KMS-11 (cell line): ENCODE measurements around the gene ETHE1.

Experiments
- H2AFZ ChIP-seq: fragments of 200-600 bp; sonication (generic); 2 replicates; pipeline ENCODE4 v1.6.1; 2016; ENCODE audit warnings: antibody characterized with exemption, mixed run types, low read depth
- H3K27ac ChIP-seq: fragments of 200-600 bp; sonication (generic); 2 replicates; pipeline ENCODE4 v1.6.1; 2016; ENCODE audit warnings: mild to moderate bottlenecking, mixed run types
- H3K27me3 ChIP-seq: fragments of 200-600 bp; sonication (generic); 2 replicates; pipeline ENCODE4 v1.6.1; 2017; ENCODE audit warnings: mild to moderate bottlenecking, low read depth, mixed run types, moderate library complexity; ENCODE audit not compliant: insufficient read depth
- H3K36me3 ChIP-seq: fragments of 200-600 bp; sonication (generic); 2 replicates; pipeline ENCODE4 v1.6.1; 2017; ENCODE audit warnings: mild to moderate bottlenecking, mixed run types; ENCODE audit not compliant: insufficient read depth
- H3K4me1 ChIP-seq: fragments of 200-600 bp; sonication (generic); 2 replicates; pipeline ENCODE4 v1.6.1; 2016; ENCODE audit warnings: mild to moderate bottlenecking, low read depth, mixed run types; ENCODE audit not compliant: poor library complexity, severe bottlenecking
- H3K4me2 ChIP-seq: fragments of 200-600 bp; sonication (generic); 2 replicates; pipeline ENCODE4 v1.7.0; 2016; ENCODE audit warnings: mild to moderate bottlenecking, mixed run types
- H3K4me3 ChIP-seq: fragments of 200-600 bp; sonication (generic); IDR thresholded peaks from 2 replicates; pipeline ENCODE4 v1.6.1; 2017; ENCODE audit warnings: low read depth, low read length, mixed read lengths; ENCODE audit not compliant: insufficient read depth
- H3K79me2 ChIP-seq: fragments of 200-600 bp; sonication (generic); 2 replicates; pipeline ENCODE4 v1.6.1; 2016; ENCODE audit warnings: low read depth, mixed run types; ENCODE audit not compliant: insufficient read depth
- H3K9ac ChIP-seq: fragments of 200-600 bp; sonication (generic); 2 replicates; pipeline ENCODE4 v1.6.1; 2016; ENCODE audit warnings: mild to moderate bottlenecking, mixed run types
- H4K20me1 ChIP-seq: fragments of 200-600 bp; sonication (generic); 2 replicates; pipeline ENCODE4 v1.6.1; 2016; ENCODE audit warnings: mild to moderate bottlenecking, mixed run types; ENCODE audit not compliant: insufficient read depth
- TF ChIP-seq, protein P1 (sequence below): fragments of 200-600 bp; sonication (generic); conservative IDR thresholded peaks from 2 replicates; pipeline ENCODE4 v1.6.1; 2017; ENCODE audit warnings: low read depth, mild to moderate bottlenecking, antibody characterized with exemption, low read length, moderate library complexity, mixed read lengths

ETHE1 gene

DNA sequence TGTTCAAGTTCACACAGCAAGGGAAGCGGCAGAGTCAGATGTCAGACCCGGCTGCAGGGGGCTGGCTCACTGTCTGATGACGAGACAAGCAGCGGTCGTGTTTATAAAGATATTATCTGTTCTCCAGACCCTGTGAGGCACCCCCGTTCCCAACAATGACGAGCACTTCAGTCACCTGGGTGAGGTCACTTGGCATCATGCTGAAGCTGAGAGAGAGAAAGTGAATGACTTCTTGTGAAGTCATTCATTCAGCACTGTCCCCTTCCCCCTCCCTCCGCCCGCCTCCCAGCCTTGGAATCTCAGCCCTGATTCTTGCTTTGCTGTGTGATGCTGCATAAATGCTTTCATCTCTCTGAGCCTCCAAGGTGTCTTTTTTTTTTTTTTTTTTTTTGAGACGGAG lies 56.7 kb downstream of the ETHE1 start:
- no peak overlapping the region for H3K4me2 ChIP-seq
- TF ChIP-seq, protein P1, sequence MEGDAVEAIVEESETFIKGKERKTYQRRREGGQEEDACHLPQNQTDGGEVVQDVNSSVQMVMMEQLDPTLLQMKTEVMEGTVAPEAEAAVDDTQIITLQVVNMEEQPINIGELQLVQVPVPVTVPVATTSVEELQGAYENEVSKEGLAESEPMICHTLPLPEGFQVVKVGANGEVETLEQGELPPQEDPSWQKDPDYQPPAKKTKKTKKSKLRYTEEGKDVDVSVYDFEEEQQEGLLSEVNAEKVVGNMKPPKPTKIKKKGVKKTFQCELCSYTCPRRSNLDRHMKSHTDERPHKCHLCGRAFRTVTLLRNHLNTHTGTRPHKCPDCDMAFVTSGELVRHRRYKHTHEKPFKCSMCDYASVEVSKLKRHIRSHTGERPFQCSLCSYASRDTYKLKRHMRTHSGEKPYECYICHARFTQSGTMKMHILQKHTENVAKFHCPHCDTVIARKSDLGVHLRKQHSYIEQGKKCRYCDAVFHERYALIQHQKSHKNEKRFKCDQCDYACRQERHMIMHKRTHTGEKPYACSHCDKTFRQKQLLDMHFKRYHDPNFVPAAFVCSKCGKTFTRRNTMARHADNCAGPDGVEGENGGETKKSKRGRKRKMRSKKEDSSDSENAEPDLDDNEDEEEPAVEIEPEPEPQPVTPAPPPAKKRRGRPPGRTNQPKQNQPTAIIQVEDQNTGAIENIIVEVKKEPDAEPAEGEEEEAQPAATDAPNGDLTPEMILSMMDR = no peak
- no peak overlapping the region for H2AFZ ChIP-seq
- H4K20me1 ChIP-seq = no peaks in the 10 kb centered on the region
- no peaks in the 10 kb centered on the region for H3K4me1 ChIP-seq
- no peak overlapping the region for H3K27ac ChIP-seq
- no peaks in the 10 kb centered on the region for H3K79me2 ChIP-seq
- H3K27me3 ChIP-seq = no peaks in the 10 kb centered on the region
- no peaks in the 10 kb centered on the region for H3K36me3 ChIP-seq
- H3K4me3 ChIP-seq = no peak overlapping the region
- H3K9ac ChIP-seq = no peak overlapping the region

DNA sequence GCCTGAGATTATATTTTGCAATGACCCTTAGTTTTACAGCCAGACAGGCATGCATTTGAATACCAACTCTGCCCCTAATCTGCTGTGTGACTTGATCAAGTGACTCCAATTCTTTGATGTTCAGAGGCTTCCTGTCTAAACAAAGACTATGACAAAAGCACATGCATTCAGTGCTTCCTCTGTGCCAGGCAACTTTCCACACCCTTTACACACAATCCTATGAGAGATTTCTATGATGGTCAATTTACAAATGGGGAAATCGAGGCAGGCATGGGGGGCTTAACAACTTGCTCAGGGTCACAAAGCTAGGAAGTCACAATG lies 57.9 kb downstream of the ETHE1 start:
- TF ChIP-seq, protein P1 = no peak
- no peak overlapping the region for H3K9ac ChIP-seq
- H3K4me2 ChIP-seq = no peak overlapping the region
- H3K36me3 ChIP-seq = no peaks in the 10 kb centered on the region
- no peak overlapping the region for H3K27ac ChIP-seq
- H3K4me3 ChIP-seq = no peak overlapping the region
- no peaks in the 10 kb centered on the region for H4K20me1 ChIP-seq
- no peaks in the 10 kb centered on the region for H3K27me3 ChIP-seq
- H2AFZ ChIP-seq = no peak overlapping the region
- H3K79me2 ChIP-seq = no peaks in the 10 kb centered on the region
- peaks cover 3% of the 10 kb centered on the region for H3K4me1 ChIP-seq

DNA sequence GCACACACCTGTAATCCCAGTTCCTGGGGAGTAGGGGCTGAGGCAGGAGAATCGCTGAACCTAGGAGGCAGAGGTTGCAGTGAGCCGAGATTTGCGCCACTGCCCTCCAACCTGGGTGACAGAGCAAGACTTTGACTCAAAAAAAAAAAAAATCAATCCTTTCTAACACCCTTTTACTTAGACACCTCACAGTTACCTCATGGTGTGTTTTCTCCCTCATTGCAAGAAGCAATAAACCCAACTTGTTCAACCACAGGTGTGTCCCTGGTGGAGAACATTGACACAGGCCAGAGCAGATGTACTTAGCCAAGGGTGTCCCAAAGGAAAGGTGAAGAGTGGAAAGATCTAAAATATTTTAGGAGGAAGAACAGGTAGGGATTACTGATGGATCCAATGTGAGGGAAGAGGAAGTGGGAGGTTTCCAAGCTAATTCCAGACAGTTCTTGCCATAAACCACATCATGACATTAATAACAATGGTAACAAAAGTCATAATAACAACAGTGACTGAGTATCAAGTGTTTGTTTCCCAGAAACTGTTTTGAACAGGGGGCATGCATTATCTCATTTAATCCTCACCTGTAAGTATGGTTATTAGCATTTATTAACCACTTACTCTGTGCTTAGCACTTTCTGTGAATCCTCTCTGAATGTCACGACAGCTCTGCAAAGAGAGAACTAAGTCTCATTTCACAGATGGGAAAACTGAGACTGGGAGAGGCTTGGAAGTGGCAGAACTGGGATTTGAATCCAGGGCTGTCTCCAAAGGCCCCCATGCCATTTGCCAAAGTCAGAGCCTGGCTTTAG lies 58.4 kb downstream of the ETHE1 start:
- TF ChIP-seq, protein P1 = no peak
- no peaks in the 10 kb centered on the region for H3K79me2 ChIP-seq
- no peaks in the 10 kb centered on the region for H3K27me3 ChIP-seq
- no peak overlapping the region for H2AFZ ChIP-seq
- no peaks in the 10 kb centered on the region for H3K36me3 ChIP-seq
- H3K4me1 ChIP-seq = peaks cover 3% of the 10 kb centered on the region
- no peaks in the 10 kb centered on the region for H4K20me1 ChIP-seq
- H3K4me3 ChIP-seq = no peak overlapping the region
- no peak overlapping the region for H3K4me2 ChIP-seq
- no peak overlapping the region for H3K9ac ChIP-seq
- no peak overlapping the region for H3K27ac ChIP-seq

DNA sequence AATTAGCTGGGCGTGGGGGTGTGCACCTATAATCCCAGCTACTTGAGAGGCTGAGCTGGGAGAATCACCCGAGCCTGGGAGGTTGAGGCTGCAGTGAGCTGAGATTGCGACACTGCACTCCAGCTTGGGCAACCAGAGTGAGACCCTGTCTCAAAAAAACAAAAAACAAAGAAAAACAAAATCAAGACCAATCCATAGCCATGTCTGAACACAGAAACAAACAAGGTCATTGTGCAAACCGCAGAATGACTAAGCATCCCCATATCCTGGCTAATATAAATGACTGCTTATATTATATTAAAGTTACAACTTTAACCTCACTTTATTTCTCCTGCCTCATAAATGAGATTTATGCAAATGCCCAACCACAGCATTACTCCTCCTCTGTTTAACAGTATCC lies 59.3 kb downstream of the ETHE1 start:
- Histone ChIP-seq H3K79me2 (no peaks in the 10 kb centered on the region), H4K20me1 (no peaks in the 10 kb centered on the region), H3K27ac (no peak overlapping the region), H2AFZ (no peak overlapping the region), H3K4me3 (no peak overlapping the region), H3K9ac (no peak overlapping the region), H3K27me3 (no peaks in the 10 kb centered on the region), H3K36me3 (no peaks in the 10 kb centered on the region), H3K4me1 (peaks cover 7% of the 10 kb centered on the region), H3K4me2 (no peak overlapping the region)
- TF ChIP-seq, protein P1 = no peak
